ENCODE measurements around the gene DDX60. TPM values are rescaled to one million over a fixed set of nuclear protein-coding genes. Genes with fewer than 3 reads are reported as not detected.

The DDX60 gene
- total RNA-seq, 2 donors from 2014 or later = 4.0 to 4.7 TPM

- TF ChIP-seq CTCF (IDR thresholded peaks at IDR 0.05) (no peak), POLR2A (IDR thresholded peaks at IDR 0.05) (no peak)
- no peak for ATAC-seq
Observed at GRCh38 chr4:168203233-168203911, 115.2 kb downstream of the DDX60 start.

GRCh38 chr4:168200685-168201084 is 117.9 kb downstream of the DDX60 start:
- ATAC-seq = no peak
- TF ChIP-seq CTCF (IDR thresholded peaks at IDR 0.05) (no peak), POLR2A (IDR thresholded peaks at IDR 0.05) (no peak)
- Histone ChIP-seq H3K9me3 (peaks cover 0 to 13% (median 0%) of the 10 kb centered on the region in 3 donors), H3K27ac (no peak overlapping the region), H3K36me3 (replicated peaks in 1 of 2; ENCODE audit: insufficient read depth in 1 of 2, low read depth in 2 of 2) (no peaks in the 10 kb centered on the region), H3K27me3 (no peaks in the 10 kb centered on the region), H3K4me1 (peaks cover 4% of the 10 kb centered on the region), H3K4me3 (no peak overlapping the region)
- DNase-seq = no peak
- WGBS, 2 donors = 70 to 71% methylated on average over 3 of the region's 3 CpGs
- intact Hi-C loops (cut with DNase I) = no loop called here

More at GRCh38 chr4:168203233-168203911, 115.2 kb downstream of the DDX60 start:
- peaks cover 4% of the 10 kb centered on the region for H3K4me1 ChIP-seq
- DNase-seq = no peak
- WGBS, 2 donors = 79 to 85% methylated on average over 2 to 4 of the region's 4 CpGs
- H3K4me3 ChIP-seq = no peak overlapping the region
- H3K36me3 ChIP-seq (replicated peaks in 1 of 2; ENCODE audit: insufficient read depth in 1 of 2, low read depth in 2 of 2) = no peaks in the 10 kb centered on the region
- intact Hi-C loops (cut with DNase I) = no loop called here
- no peaks in the 10 kb centered on the region for H3K27me3 ChIP-seq
- H3K9me3 ChIP-seq = peaks cover 0 to 13% (median 0%) of the 10 kb centered on the region in 3 donors
- H3K27ac ChIP-seq = no peak overlapping the region

- no peak for ATAC-seq
- TF ChIP-seq CTCF (IDR thresholded peaks at IDR 0.05) (no peak), POLR2A (IDR thresholded peaks at IDR 0.05) (no peak)
- peaks cover 0 to 13% (median 0%) of the 10 kb centered on the region in 3 donors for H3K9me3 ChIP-seq
Observed at GRCh38 chr4:168199260-168199957, 119.1 kb downstream of the DDX60 start.

GRCh38 chr4:168197926-168198325 is 120.6 kb downstream of the DDX60 start:
- TF ChIP-seq POLR2A (IDR thresholded peaks at IDR 0.05) = no peak
- TF ChIP-seq CTCF (IDR thresholded peaks at IDR 0.05) = no peak
- Histone ChIP-seq H3K27me3 (no peaks in the 10 kb centered on the region), H3K4me1 (peaks cover 4% of the 10 kb centered on the region), H3K9me3 (peaks cover 0 to 5% (median 0%) of the 10 kb centered on the region in 3 donors), H3K36me3 (replicated peaks in 1 of 2; ENCODE audit: insufficient read depth in 1 of 2, low read depth in 2 of 2) (no peaks in the 10 kb centered on the region), H3K27ac (no peak overlapping the region), H3K4me3 (no peak overlapping the region)
- intact Hi-C loops (cut with DNase I) = no loop called here
- DNase-seq (no peak), ATAC-seq (no peak)

More at GRCh38 chr4:168199260-168199957, 119.1 kb downstream of the DDX60 start:
- H3K4me3 ChIP-seq = no peak overlapping the region
- H3K4me1 ChIP-seq = peaks cover 4% of the 10 kb centered on the region
- intact Hi-C loops (cut with DNase I) = no loop called here
- H3K27ac ChIP-seq = no peak overlapping the region
- 18 to 26% methylated on average over 4 of the region's 4 CpGs for WGBS, 2 donors
- DNase-seq = no peak
- H3K36me3 ChIP-seq (replicated peaks in 1 of 2; ENCODE audit: insufficient read depth in 1 of 2, low read depth in 2 of 2) = no peaks in the 10 kb centered on the region
- no peaks in the 10 kb centered on the region for H3K27me3 ChIP-seq
